ENCODE data around the gene NDUFS3.

DNA sequence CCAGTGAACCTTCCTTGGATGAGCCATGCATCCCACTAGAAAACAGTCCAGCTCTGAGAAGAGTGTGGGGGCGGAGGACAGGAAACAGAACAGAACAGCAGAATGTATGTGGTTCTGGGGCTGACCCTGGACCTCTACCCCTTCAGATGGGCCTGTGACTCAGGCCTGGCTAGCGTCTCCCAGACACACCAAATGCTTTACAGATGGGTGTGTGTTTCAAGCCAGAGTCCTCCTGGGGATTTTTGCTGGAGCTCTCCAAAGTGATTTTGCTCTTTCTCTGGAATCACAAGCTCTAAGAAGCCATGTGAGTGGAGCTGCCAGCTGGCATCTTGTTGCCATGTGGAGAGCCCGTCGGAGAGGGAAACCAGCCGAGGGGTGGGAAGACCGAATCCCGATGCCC lies 28.5 kb downstream of the NDUFS3 start:
- TF ChIP-seq, protein P1, sequence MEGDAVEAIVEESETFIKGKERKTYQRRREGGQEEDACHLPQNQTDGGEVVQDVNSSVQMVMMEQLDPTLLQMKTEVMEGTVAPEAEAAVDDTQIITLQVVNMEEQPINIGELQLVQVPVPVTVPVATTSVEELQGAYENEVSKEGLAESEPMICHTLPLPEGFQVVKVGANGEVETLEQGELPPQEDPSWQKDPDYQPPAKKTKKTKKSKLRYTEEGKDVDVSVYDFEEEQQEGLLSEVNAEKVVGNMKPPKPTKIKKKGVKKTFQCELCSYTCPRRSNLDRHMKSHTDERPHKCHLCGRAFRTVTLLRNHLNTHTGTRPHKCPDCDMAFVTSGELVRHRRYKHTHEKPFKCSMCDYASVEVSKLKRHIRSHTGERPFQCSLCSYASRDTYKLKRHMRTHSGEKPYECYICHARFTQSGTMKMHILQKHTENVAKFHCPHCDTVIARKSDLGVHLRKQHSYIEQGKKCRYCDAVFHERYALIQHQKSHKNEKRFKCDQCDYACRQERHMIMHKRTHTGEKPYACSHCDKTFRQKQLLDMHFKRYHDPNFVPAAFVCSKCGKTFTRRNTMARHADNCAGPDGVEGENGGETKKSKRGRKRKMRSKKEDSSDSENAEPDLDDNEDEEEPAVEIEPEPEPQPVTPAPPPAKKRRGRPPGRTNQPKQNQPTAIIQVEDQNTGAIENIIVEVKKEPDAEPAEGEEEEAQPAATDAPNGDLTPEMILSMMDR (IDR thresholded peaks at IDR 0.05; ENCODE audit: low read depth, low read length), result no peak
- no peak for TF ChIP-seq POLR2A (IDR thresholded peaks at IDR 0.05; ENCODE audit: extremely low read depth, insufficient read length)
